ENCODE measurements around the gene AIG1. TPM values are rescaled to one million over a fixed set of nuclear protein-coding genes. Genes with fewer than 3 reads are reported as not detected.

AIG1 gene
- total and polyA plus RNA-seq, 2 of the 13 experiments (the other 11 are each of a cell fraction or from before 2014, with no cell fraction given): 115 to 197 TPM

- no peak for TF ChIP-seq IKZF4 (CRISPR knock-in tag; IDR thresholded peaks at IDR 0.05; ENCODE audit: borderline replicate concordance, low read depth, not compliant biosample characterization)
Measured at GRCh38 chr6:143321491-143322086, 260.9 kb downstream of the AIG1 start (continued).

DNA sequence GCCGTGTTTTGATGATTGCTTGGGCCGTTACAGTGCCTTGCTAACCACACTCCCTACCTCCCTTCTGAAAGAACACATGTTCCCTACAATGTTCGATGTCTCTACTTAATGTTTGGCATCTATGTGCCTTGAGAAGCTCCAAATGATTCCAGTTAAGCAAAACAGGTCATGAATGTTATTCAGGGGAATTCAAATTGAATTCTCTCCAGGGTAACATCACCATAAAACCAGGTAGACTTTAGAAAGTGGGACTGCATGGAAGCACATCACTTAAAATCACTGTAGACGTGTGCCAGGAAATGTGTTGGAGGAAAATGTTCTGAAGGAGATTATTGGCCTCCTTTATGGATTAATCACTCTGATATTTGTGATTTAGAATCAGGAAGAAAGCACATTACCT lies 261.7 kb downstream of the AIG1 start:
- H3K4me1 ChIP-seq (ENCODE audit: insufficient read depth, low read length): no peaks in the 10 kb centered on the region
- intact Hi-C loops (cut with micrococcal nuclease; ENCODE audit: unreplicated experiment) (no loop called here), in situ Hi-C loops (cut with HindIII; ENCODE audit: extremely low pct_ligation_motif_present, low pct_unique_long_range_greater_than_20kb) (no loop called here)
- no peak overlapping the region for H3K4me3 ChIP-seq (replicated peaks in 1 of 3; ENCODE audit: insufficient read depth in 1 of 3, low read depth in 2 of 3, low read length in 3 of 3)
- H3K4me2 ChIP-seq (ENCODE audit: low read depth, low read length): no peak overlapping the region
- DNase-seq (ENCODE audit: low spot score) (no peak), ATAC-seq (no peak), FAIRE-seq (no peak)
- H3K36me3 ChIP-seq (replicated peaks in 1 of 2; ENCODE audit: control insufficient read depth in 1 of 2, insufficient read depth in 2 of 2, low read length in 2 of 2): peaks cover 0 to 3% of the 10 kb centered on the region in 2 experiments; a peak in 2 of 5 replicates
- no peak overlapping the region for H3K9ac ChIP-seq (ENCODE audit: insufficient read depth, low read depth, low read length)
- H3K79me2 ChIP-seq (ENCODE audit: insufficient read depth, low read length): no peaks in the 10 kb centered on the region
- WGBS (ENCODE audit: low lambda C conversion rate): 95% methylated on average over 4 of the region's 4 CpGs
- H3K9me3 ChIP-seq (ENCODE audit: low read length): no peaks in the 10 kb centered on the region
- H2AFZ ChIP-seq (ENCODE audit: low read length): no peak overlapping the region
- no TSS peak for BruUV-seq (replicated peaks)
- H3K27ac ChIP-seq (ENCODE audit: extremely low read length, insufficient read depth, low read length): no peak overlapping the region
- no peaks in the 10 kb centered on the region for H4K20me1 ChIP-seq (ENCODE audit: insufficient read depth, low read length)
- CTCF ChIA-PET (ENCODE audit: low intra/inter-chr PET ratio, low total read pairs): no interaction called here
- POLR2A ChIA-PET: no interaction called here
- no peaks in the 10 kb centered on the region for H3K27me3 ChIP-seq (ENCODE audit: control insufficient read depth in 1 of 2, insufficient read depth in 2 of 2, low read length in 2 of 2)
- TF ChIP-seq IKZF4 (CRISPR knock-in tag; IDR thresholded peaks at IDR 0.05; ENCODE audit: borderline replicate concordance, low read depth, not compliant biosample characterization) (no peak), POLR2AphosphoS2 (IDR thresholded peaks at IDR 0.05; ENCODE audit: low read depth, low read length) (no peak), ZNF414 (CRISPR knock-in tag; IDR thresholded peaks at IDR 0.05) (no peak), NR2F2 (IDR thresholded peaks at IDR 0.05; ENCODE audit: borderline replicate concordance, low read depth) (no peak), MLXIP (CRISPR knock-in tag; IDR thresholded peaks at IDR 0.05; ENCODE audit: borderline replicate concordance) (no peak), PRDM10 (CRISPR knock-in tag; IDR thresholded peaks at IDR 0.05; ENCODE audit: low read depth) (no peak), ZBTB3 (CRISPR knock-in tag; IDR thresholded peaks at IDR 0.05; ENCODE audit: borderline replicate concordance, low read depth) (no peak), FOXO1 (CRISPR knock-in tag; IDR thresholded peaks at IDR 0.05) (no peak), KLF9 (CRISPR knock-in tag; IDR thresholded peaks at IDR 0.05; ENCODE audit: low read depth) (no peak), HDAC1 (CRISPR knock-in tag; IDR thresholded peaks at IDR 0.05) (no peak), ZNF674 (CRISPR knock-in tag; IDR thresholded peaks at IDR 0.05; ENCODE audit: low read depth) (no peak), CREM (IDR thresholded peaks at IDR 0.05) (no peak), CREM (CRISPR knock-in tag; IDR thresholded peaks at IDR 0.05) (no peak), ZNF17 (CRISPR knock-in tag; IDR thresholded peaks at IDR 0.05) (no peak), MEIS1 (CRISPR knock-in tag; IDR thresholded peaks at IDR 0.05; ENCODE audit: borderline replicate concordance) (no peak)

Data from HepG2 (cell line).